ENCODE data around the gene TNFRSF13B.
"Not testable (repeated sequence)": the region's sequence is repeated elsewhere in the genome, so short reads cannot be mapped to it uniquely, and the experiment has no call there.

The TNFRSF13B gene

GRCh38 chr17:16986391-16986790, 14.5 kb upstream of the TNFRSF13B start:
- no peak for DNase-seq

GRCh38 chr17:16981928-16982327, 10.0 kb upstream of the TNFRSF13B start:
- DNase-seq = no peak

- DNase-seq = no peak
Measured at GRCh38 chr17:16980813-16981731, 9.2 kb upstream of the TNFRSF13B start.

GRCh38 chr17:16980061-16980460, 8.1 kb upstream of the TNFRSF13B start:
- DNase-seq = no peak

- not testable (repeated sequence) for DNase-seq
Measured at GRCh38 chr17:16979237-16979823, 7.4 kb upstream of the TNFRSF13B start.

- no peak for DNase-seq
Measured at GRCh38 chr17:16977932-16978331, 6.0 kb upstream of the TNFRSF13B start.

GRCh38 chr17:16976725-16977550, 5.0 kb upstream of the TNFRSF13B start:
- no peak for DNase-seq

- DNase-seq = no peak
Measured at GRCh38 chr17:16975744-16976625, 4.1 kb upstream of the TNFRSF13B start.

- DNase-seq = no peak
Measured at GRCh38 chr17:16975277-16975651, 3.3 kb upstream of the TNFRSF13B start.

GRCh38 chr17:16974569-16975276, 2.8 kb upstream of the TNFRSF13B start:
- no peak for DNase-seq

- no peak for DNase-seq
Measured at GRCh38 chr17:16973760-16974540, 2.0 kb upstream of the TNFRSF13B start.

GRCh38 chr17:16973043-16973442, 1.1 kb upstream of the TNFRSF13B start:
- DNase-seq = not testable (repeated sequence)

GRCh38 chr17:16972346-16972745, 428 bp upstream of the TNFRSF13B start:
- no peak for DNase-seq

- no peak for DNase-seq
Measured at GRCh38 chr17:16969931-16970906, 1.7 kb downstream of the TNFRSF13B start.

GRCh38 chr17:16968786-16969185, 3.1 kb downstream of the TNFRSF13B start:
- DNase-seq = no peak

- no peak for DNase-seq
Measured at GRCh38 chr17:16962804-16963203, 9.1 kb downstream of the TNFRSF13B start.

- no peak for DNase-seq
Measured at GRCh38 chr17:16961792-16962191, 10.1 kb downstream of the TNFRSF13B start.

GRCh38 chr17:16961022-16961421, 10.9 kb downstream of the TNFRSF13B start:
- DNase-seq = not testable (repeated sequence)

- not testable (repeated sequence) for DNase-seq
Measured at GRCh38 chr17:16955011-16955410, 16.9 kb downstream of the TNFRSF13B start.

GRCh38 chr17:16954521-16954920, 17.4 kb downstream of the TNFRSF13B start:
- no peak for DNase-seq
